ENCODE data around the gene LCAT. TPM values are rescaled to one million over a fixed set of nuclear protein-coding genes. Genes with fewer than 3 reads are reported as not detected.
"Not testable (repeated sequence)": the region's sequence is repeated elsewhere in the genome, so short reads cannot be mapped to it uniquely, and the experiment has no call there.

LCAT gene
- total RNA-seq, 1 donor from 2014 or later, result 33.8 TPM

DNA sequence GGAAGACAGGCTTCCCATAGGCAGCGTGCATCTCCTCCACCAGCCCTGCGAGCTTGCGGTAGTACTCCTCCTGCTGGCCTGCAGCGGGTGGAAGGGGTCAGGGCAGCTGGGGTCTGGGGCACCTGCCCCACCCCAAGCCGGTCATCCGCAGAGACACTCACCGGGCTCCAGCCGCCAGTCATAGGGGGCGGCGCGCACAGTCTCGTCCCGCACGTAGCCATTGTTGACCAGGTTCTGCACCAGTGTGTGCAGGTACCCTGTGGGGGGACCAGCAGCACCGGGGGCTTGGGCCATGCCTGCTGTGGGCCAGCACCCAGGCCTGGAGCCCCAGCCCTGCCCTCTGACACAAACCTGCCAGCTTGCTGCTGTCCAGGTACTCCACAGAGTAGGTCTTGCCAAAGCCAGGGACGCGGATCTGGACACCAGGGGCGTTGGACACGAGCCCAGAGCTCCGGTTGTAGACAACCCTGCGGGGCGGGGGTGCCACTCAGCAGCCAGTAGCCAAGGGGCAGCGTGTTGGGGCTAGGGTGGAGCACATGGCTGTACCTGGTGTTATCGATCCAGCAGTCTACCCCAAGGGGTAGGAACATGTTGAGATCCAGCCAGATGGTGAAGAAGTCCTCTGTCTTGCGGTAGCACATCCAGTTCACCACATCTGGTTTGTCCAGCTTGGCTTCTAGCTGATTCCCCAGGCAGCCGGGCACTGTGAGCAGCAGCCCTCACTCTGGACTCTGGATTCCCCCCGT lies 1.2 kb downstream of the LCAT start:
- intact Hi-C loops (cut with DNase I), result no loop called here
- Histone ChIP-seq H3K4me3 (no peak overlapping the region), H3K4me1 (peaks cover 16% of the 10 kb centered on the region), H3K27ac (no peak overlapping the region), H3K36me3 (peaks cover 78% of the 10 kb centered on the region), H3K27me3 (ENCODE audit: low read depth) (no peaks in the 10 kb centered on the region), H3K9me3 (no peaks in the 10 kb centered on the region)
- no peak for DNase-seq
- peak in 1 of 2 donors; percentile 2 for ATAC-seq
- TF ChIP-seq, protein P1, sequence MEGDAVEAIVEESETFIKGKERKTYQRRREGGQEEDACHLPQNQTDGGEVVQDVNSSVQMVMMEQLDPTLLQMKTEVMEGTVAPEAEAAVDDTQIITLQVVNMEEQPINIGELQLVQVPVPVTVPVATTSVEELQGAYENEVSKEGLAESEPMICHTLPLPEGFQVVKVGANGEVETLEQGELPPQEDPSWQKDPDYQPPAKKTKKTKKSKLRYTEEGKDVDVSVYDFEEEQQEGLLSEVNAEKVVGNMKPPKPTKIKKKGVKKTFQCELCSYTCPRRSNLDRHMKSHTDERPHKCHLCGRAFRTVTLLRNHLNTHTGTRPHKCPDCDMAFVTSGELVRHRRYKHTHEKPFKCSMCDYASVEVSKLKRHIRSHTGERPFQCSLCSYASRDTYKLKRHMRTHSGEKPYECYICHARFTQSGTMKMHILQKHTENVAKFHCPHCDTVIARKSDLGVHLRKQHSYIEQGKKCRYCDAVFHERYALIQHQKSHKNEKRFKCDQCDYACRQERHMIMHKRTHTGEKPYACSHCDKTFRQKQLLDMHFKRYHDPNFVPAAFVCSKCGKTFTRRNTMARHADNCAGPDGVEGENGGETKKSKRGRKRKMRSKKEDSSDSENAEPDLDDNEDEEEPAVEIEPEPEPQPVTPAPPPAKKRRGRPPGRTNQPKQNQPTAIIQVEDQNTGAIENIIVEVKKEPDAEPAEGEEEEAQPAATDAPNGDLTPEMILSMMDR (IDR thresholded peaks at IDR 0.05), result no peak

DNA sequence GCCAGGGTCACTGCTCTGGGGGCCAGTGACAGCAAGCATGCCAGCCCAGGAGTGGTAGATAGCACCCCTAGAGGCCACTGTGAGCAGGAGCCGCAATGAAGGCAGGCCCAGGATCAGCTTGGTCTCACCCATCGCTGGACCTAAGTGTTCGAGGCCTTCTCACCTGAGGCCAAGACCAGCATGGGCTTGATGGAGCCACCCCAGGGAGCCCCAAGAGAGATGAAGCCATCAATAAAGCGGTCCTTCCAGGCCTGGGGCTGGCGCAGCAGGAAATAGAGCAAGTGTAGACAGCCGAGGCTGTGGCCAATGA lies 1.8 kb downstream of the LCAT start:
- Histone ChIP-seq H3K4me1 (peaks cover 21% of the 10 kb centered on the region), H3K27me3 (ENCODE audit: low read depth) (no peaks in the 10 kb centered on the region), H3K27ac (no peak overlapping the region), H3K9me3 (no peaks in the 10 kb centered on the region), H3K36me3 (peaks cover 73% of the 10 kb centered on the region), H3K4me3 (no peak overlapping the region)
- peak; percentile 35 to 45 for ATAC-seq
- TF ChIP-seq, protein P1 (IDR thresholded peaks at IDR 0.05), result peak; percentile 67
- no peak for DNase-seq
- intact Hi-C loops (cut with DNase I), result no loop called here

DNA sequence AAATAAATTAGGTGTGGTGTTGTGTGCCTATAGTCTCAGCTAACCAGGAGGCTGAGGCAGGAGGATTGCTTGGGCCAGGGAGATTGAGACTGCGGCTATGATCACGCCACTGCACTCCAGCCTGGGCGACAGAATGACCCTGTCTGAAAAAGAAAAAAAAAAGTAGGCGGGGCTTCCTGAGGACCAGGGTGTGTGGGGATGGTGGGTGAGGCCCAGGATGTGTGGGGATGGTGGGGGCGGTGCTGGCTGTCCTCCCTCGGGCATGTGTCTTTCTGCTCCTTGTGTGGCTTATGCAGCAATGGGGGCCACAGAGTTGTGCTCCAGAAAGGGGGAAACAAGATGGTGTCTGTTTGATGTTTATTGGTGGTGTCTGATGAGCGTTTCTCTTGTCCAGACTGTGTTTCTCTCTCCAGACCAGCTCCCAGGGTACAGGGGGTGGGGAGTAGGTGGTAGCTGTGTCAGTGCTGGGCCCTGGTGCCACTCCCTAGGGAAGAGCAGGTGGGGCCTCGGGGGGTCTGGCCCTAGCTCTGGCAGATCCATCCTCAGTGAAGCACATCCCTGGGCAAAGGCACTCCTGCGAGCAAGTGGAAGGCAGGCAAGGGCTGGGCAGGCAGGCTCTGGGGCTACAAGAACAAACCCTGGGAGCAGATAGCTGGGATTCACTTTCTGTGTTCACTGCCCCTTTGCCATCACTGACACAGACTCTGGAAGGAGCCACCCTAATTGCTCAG lies 2.3 kb downstream of the LCAT start:
- Histone ChIP-seq H3K27ac (no peak overlapping the region), H3K36me3 (peaks cover 68% of the 10 kb centered on the region), H3K4me1 (peaks cover 25% of the 10 kb centered on the region), H3K27me3 (ENCODE audit: low read depth) (no peaks in the 10 kb centered on the region), H3K9me3 (no peaks in the 10 kb centered on the region), H3K4me3 (no peak overlapping the region)
- TF ChIP-seq, protein P1 (IDR thresholded peaks at IDR 0.05), result no peak
- intact Hi-C loops (cut with DNase I), result no loop called here
- DNase-seq (no peak), ATAC-seq (no peak)

DNA sequence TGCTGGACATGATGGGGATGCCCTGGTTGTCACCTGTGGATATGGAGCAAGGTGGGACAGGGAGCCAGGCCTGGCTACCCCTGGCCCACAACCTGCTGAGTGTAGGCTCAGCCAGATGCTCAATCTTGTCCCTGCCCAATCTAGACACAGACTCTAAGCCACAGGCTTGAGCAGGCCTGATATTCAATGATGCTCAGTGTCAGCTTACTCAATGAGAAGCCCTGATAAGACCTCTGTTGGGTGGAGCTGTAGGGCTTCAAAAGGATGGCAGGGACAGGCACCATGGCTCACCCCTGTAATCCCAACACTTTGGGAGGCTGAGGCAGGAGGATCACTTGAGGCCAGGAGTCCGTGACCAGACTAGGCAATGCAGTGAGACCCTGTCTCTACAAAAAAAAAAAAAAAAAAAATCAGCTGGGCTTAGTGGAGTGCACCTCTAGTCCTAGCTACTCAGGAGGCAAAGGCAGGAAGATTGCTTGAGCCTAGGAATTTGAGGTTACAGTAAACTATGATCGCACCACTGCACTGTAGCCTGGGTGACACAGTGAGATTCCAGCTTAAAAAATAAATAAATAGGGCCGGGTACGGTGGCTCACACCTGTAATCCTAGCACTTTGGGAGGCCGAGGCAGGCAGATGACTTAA lies 3.4 kb downstream of the LCAT start:
- DNase-seq (no peak), ATAC-seq (no peak)
- TF ChIP-seq, protein P1 (IDR thresholded peaks at IDR 0.05), result no peak
- Histone ChIP-seq H3K4me1 (peaks cover 25% of the 10 kb centered on the region), H3K4me3 (no peak overlapping the region), H3K36me3 (peaks cover 57% of the 10 kb centered on the region), H3K27me3 (ENCODE audit: low read depth) (no peaks in the 10 kb centered on the region), H3K9me3 (no peaks in the 10 kb centered on the region), H3K27ac (no peak overlapping the region)
- intact Hi-C loops (cut with DNase I), result no loop called here

DNA sequence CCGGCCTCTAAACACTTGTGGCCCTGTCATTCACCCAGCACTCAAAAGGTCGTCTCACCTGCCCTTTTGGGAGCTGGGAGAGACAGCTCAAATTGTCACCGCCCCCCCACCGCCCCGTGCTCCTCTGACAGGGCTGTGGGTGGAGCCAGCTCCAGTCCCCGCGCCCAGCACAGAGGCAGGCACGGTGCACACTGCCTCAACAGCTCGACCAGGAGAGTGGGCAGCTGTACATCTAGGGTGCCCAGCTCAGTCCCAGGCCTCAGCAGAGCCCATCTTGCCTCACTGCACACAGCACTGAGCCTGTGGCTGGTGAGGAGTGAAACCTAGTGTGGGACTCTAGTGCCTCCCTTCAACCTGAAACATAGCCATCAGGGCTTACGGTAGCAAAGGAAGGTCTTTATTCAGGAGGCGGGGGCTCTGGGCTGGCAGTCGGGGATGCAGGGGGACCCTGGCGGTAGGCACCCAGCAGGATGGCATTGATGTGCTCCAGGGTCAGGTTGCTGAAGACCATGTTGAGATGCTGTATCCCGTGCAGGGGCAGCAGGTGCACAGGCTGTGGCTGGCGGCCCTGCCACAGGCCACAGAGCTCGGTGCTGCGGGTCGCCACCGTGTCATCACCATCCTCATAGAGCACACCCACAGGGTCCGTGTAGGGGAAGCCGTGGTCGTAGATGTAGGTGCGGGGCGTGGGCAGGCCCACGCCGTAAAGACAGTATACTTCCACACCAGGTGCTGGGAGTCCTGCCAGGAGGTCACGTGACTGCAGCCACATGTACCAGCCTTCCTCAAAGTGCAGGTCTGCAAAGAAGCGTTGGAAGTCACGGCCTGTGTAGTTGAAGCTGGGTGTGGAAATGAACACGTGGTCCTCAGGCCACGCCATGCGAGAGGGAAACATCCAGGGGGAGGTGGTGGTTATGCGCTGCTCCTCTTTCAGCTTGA lies 4.1 kb downstream of the LCAT start:
- TF ChIP-seq, protein P1 (IDR thresholded peaks at IDR 0.05), result no peak
- ATAC-seq (no peak), DNase-seq (no peak)
- intact Hi-C loops (cut with DNase I), result no loop called here
- Histone ChIP-seq H3K9me3 (no peaks in the 10 kb centered on the region), H3K27ac (no peak overlapping the region), H3K27me3 (ENCODE audit: low read depth) (no peaks in the 10 kb centered on the region), H3K4me1 (peaks cover 32% of the 10 kb centered on the region), H3K36me3 (peaks cover 54% of the 10 kb centered on the region), H3K4me3 (no peak overlapping the region)

DNA sequence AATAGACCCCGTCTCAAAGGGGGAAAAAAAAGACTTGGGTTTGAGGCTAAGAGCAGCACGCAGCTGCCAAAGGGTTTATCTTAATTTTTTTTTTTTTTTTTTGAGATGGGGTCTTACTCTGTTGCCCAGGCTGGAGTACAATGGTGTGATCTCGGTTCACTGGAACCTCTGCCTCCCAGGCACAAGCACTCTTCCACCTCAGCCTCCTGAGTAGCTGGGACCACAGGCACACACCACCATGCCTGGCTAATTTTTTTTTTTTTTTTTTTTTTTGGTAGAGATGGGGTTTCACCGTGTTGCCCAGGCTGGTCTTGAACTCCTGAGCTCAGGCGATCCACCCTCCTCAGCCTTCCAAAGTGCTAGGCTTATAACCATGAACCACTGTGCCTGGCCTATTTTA lies 6.2 kb downstream of the LCAT start:
- ATAC-seq, result not testable (repeated sequence)
- H3K27ac ChIP-seq, result peak overlapping the region; percentile 97
- peaks cover 25% of the 10 kb centered on the region for H3K4me1 ChIP-seq

More for the DNA sequence above, 6.2 kb downstream of the LCAT start:
- H3K27me3 ChIP-seq (ENCODE audit: low read depth); intact Hi-C loops (cut with DNase I); H3K4me3 ChIP-seq; DNase-seq; H3K9me3 ChIP-seq: not testable (repeated sequence)
- H3K36me3 ChIP-seq, result peaks cover 50% of the 10 kb centered on the region
